GM19193 (cell line): ENCODE data around the gene SNX13.

Experiments
- POLR2A ChIP-seq: IDR thresholded peaks from 4 replicates; pipeline ENCODE4 v1.6.1; 2011; ENCODE audit not compliant: insufficient read depth, insufficient read length; ENCODE audit errors: extremely low read depth

Gene SNX13

DNA sequence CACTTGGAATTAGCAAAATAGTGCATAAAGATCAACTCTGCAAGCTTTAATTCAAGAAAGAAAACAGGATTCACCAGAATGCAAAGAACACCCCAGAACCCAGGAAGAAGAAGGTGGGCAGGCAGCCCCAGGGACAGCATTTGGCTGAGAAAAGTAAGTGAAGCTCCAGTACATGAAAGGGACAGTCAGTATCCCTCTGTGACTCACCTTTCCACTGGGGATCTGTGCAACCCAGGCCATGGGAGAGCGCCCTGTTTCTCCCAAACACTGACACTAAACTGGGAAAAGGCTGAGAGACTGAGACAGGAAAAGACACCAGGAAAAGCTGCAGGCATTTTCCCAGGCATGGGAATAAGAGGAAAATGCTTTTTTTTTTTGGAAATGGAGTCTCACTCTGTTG, 28.2 kb downstream of the SNX13 start:
- no peak for TF ChIP-seq POLR2A

DNA sequence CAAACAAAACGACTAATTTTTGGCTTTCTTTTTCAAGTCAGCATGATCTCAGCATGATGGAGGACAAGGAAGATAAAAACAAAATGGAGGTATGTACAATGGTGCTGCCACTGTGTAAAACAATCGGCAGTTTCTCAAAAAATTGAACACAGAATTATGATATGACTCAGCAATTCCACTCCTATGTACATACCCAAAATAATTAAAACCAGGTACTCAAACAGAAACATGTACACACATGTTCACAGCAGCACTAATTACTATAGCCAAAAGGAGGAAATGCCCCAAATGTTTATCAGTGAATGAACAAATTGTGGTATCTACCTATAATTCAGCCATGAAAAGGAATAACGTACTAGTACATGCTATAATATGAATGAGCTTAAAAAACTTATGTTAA, 29.9 kb downstream of the SNX13 start:
- no peak for TF ChIP-seq POLR2A

- TF ChIP-seq POLR2A: no peak
Observed at GRCh38 chr7:17907014-17907413, 33.3 kb downstream of the SNX13 start.

DNA sequence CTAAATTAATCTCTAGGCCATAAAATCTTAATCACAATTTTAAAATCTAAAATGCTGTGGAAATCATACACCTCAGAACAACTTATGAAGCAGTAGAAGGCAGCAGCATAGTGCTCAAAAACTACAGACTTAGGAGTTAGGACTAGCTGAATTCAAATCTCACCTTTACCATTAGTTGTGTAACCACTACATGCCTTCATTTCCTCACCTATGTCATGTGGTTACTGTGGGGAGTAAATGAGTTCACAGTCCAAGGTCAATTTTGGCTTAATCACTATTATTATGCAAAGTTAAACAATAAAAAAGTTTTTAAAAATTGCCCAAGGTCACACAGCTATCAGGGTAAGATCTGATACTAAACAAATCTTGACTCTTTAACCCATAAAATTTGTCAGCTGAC, 37.0 kb downstream of the SNX13 start:
- no peak for TF ChIP-seq POLR2A

- no peak for TF ChIP-seq POLR2A
Observed at GRCh38 chr7:17902599-17902998, 37.7 kb downstream of the SNX13 start.

DNA sequence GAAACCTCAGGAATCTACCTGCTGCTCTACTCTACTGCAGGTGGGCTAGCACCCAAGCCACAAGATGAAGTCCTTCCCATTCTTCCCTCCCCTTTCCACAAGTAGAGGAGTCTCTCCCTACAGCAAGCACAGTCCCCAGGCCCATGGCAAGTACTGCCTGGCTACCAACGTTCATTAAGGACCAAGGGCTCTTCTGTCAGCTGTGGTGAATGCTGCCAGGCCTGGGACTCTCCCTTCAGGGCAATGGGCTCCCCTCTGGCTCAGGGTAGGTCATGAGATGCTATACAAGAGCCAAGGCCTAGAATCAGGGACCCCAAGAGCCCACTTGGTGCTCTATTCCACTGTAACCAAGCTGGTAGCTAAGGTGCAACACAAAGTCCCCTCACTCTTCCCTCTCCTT, 39.8 kb downstream of the SNX13 start:
- TF ChIP-seq POLR2A: no peak

GRCh38 chr7:17898111-17898510, 42.2 kb downstream of the SNX13 start:
- no peak for TF ChIP-seq POLR2A

DNA sequence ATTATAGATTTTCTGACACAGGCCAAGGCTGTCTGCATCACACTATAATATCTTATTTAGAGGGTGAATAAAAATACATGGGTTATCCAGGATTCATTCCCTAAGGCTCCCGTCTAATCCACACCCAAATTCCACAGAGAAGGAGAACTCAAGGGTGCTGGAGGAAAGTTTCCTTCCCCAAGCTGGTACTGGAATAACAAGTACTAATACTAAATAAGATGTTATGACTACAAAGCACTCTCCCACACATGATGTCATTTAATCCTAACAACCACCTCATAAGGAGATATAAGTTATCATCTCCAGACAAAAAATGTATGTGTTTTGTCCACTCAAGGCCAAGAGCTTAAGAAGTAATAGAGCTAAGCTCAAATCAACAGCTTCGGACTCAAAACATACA, 53.0 kb downstream of the SNX13 start:
- TF ChIP-seq POLR2A: no peak

DNA sequence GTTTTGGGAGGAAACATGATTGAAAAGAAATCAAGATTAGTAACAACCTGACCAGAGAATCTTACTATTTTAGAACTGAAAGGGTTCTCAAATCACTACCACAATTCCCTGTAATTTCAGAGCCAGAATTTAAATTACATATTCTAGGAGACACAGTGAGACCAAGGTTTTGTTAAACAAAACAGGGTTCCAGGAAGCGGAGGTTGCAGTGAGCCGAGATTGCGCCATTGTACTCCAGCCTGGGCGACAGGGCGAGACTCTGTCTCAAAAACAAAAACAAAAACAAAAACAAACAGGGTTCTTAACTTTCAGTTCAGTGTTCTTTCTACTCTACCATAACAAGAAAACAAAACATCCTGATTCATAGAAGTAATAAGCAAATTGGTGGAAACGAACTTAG, 57.6 kb downstream of the SNX13 start:
- no peak for TF ChIP-seq POLR2A

DNA sequence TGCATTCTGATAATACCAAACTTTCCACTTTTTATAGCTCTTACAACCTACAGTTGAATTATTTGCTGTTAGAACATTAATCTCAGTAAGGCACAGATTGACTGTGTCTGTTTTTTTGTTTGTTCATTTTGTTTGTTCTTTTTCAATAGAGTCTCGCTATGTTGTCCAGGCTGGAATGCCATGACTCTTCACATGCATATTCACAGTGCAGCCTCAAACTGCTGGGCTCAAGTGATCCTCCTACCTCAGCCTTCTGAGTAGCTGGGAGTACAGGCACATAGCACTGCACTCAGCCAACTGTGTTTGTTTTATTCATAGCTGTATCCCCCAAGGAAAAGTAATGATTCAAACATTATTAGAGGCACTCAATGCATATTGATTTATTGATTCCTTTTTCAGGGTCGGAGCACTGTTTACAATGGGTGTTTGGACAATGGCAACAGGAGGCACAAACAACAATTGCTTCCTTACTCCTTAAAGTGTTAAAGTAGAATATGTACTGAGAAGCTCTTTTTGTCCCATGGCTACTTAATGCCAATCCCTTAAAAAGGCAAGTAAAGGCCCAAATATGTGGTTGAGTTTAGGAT, 61.1 kb downstream of the SNX13 start:
- no peak for TF ChIP-seq POLR2A

- no peak for TF ChIP-seq POLR2A
Observed at GRCh38 chr7:17878627-17879026, 61.7 kb downstream of the SNX13 start.

DNA sequence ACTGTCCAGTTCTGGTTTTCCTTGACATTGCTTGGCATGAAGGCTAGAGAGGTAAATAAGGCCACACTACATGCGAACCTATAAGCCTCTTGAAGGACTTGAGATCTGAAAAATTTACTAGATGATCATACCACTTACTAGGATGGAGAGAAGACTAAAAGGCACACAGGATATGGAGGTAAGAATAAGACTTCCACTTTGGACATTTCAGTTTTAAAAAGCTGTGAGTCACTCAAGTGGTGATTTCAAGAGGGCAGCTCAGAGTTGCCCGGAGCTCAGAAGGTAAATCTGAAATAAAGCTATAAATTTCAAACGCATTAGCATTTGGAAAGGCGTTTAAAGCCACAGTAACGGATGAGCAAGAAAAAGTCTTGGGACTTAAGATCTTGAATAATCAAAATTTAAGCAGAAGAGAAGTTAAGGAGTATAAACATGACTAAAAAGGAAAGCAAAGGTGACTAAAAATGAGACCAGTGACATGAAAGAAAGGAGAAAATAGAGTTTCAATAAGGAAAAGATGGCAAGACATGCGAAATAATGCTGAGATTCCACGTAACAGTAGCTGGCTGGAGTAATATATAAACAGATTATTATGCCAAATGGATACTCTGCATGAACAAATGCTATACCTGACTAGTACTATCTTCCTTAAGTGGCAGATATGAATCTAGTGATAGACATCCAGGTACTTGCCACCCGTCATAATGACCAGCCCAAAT, 68.3 kb downstream of the SNX13 start:
- TF ChIP-seq POLR2A: no peak

GRCh38 chr7:17870406-17870805, 69.9 kb downstream of the SNX13 start:
- no peak for TF ChIP-seq POLR2A

- no peak for TF ChIP-seq POLR2A
Observed at GRCh38 chr7:17863809-17864143, 76.5 kb downstream of the SNX13 start.

DNA sequence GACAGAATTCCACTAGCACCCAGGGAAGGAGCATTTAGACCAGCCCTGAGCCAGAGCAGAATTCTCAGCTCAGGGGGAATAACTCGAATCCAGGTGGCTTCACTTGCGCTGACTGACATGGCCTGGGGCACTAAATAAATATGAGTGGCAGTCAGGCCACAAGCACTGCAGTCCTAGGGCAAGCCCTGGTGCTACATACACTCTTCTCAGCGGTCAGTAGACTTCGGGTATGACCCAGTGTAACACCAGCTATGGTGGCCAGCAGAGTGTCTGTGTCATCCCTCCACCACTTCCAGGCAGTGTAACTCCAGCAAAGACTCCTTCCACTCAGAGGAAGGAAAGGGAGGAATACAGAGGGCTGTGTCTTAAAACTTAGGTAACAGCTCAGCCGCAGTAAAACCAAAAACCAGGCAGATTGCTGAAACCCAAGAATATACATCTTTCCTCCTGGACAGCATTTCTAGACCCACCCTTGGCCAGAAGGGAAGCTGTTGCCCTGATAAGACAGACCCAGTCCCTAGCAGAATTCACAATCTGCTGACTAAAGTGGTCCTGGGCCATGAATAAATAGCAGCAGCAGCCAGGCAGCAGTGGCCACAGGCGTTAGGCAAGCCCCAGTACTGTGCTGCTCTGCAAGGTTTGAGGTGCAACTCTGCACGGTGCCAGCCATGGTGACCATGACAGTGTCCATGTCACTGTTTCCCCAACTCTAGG, 77.0 kb downstream of the SNX13 start:
- TF ChIP-seq POLR2A: no peak

- no peak for TF ChIP-seq POLR2A
Observed at GRCh38 chr7:17856251-17856650, 84.0 kb downstream of the SNX13 start.
